HFF-Myc (cell line): Measurements from ENCODE around the gene ABR.
"Not testable (repeated sequence)": the region's sequence is repeated elsewhere in the genome, so short reads cannot be mapped to it uniquely, and the experiment has no call there.

Experiments used
- DNase-seq: peaks from one replicate; pipeline ENCODE4 v3.0.0-alpha.2; 2011; ENCODE audit warnings: low read depth; ENCODE audit errors: extremely low read depth
- H3K4me3 ChIP-seq: replicated peaks from 2 replicates; pipeline ENCODE4 v1.5.1; 2011; ENCODE audit warnings: low read depth, mild to moderate bottlenecking, control low read depth, low read length
- TF ChIP-seq, protein P1 (sequence below): IDR thresholded peaks from 2 replicates; pipeline ENCODE4 v1.5.1; 2012; ENCODE audit warnings: mild to moderate bottlenecking, low read depth, low read length, control low read depth; ENCODE audit errors: missing control alignments

Gene ABR

DNA sequence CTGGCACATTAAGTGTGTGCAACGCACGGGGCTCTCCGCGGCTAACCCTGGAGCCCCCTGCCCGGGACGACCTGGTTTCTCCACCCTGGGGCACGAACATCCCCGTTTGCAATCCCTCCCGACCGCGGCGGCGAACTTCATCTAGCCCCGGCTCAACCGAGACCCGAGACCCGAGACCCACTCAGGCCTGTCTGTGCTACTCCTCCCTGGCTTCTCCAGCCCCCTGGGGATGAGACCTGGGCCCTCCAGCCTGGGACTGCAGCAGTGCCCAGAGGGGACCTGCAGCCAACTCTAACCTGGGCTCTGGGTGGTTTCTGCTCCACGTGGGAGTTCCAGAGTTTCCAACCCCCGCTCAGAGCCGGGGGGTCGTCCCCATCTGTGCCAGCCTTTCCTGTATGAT, 109.4 kb downstream of the ABR start:
- TF ChIP-seq, protein P1, sequence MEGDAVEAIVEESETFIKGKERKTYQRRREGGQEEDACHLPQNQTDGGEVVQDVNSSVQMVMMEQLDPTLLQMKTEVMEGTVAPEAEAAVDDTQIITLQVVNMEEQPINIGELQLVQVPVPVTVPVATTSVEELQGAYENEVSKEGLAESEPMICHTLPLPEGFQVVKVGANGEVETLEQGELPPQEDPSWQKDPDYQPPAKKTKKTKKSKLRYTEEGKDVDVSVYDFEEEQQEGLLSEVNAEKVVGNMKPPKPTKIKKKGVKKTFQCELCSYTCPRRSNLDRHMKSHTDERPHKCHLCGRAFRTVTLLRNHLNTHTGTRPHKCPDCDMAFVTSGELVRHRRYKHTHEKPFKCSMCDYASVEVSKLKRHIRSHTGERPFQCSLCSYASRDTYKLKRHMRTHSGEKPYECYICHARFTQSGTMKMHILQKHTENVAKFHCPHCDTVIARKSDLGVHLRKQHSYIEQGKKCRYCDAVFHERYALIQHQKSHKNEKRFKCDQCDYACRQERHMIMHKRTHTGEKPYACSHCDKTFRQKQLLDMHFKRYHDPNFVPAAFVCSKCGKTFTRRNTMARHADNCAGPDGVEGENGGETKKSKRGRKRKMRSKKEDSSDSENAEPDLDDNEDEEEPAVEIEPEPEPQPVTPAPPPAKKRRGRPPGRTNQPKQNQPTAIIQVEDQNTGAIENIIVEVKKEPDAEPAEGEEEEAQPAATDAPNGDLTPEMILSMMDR = no peak
- no peak for DNase-seq
- H3K4me3 ChIP-seq = no peak overlapping the region

GRCh38 chr17:1069847-1070246, 109.9 kb downstream of the ABR start:
- TF ChIP-seq, protein P1 = no peak
- H3K4me3 ChIP-seq = no peak overlapping the region
- no peak for DNase-seq

GRCh38 chr17:1068356-1068755, 111.4 kb downstream of the ABR start:
- H3K4me3 ChIP-seq = no peak overlapping the region
- TF ChIP-seq, protein P1 = no peak
- DNase-seq = no peak

- H3K4me3 ChIP-seq = no peak overlapping the region
- TF ChIP-seq, protein P1 = no peak
- DNase-seq = no peak
Observed at GRCh38 chr17:1067282-1067956, 112.4 kb downstream of the ABR start.

DNA sequence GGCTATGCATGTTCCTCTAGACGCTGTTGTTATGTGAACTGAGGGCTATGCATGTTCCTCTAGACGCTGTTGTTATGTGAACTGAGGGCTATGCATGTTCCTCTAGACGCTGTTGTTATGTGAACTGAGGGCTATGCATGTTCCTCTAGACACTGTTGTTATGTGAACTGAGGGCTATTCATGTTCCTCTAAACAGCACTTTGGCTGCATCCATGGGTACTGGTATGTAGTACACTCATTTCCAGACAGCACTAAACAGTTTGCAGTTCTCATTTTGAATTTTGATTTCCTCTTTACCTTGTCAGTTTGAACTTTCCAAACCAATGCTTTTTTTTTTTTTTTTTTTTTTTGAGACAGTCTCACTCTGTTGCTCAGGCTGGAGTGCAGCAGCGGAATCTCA, 114.4 kb downstream of the ABR start:
- H3K4me3 ChIP-seq, DNase-seq: not testable (repeated sequence)

DNA sequence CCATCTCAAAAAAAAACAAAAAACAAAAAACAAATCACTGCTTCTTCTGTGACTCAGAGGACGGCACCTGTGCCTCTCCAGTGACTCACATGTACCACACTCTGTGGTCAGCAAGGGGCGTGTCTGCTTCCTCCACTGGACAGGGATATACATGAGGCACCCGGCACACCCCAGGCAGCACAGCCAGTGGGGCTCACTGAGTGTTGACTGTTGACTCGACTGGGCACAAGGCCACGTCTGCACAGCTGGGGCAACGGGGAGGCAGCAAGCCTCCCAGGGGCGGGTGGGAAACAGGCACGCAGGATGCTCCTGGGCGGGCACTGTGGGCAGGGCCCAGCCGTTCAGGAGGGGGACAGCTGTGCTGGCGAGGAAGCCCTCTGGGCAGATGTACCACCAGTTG, 118.8 kb downstream of the ABR start:
- peak; percentile 96 for DNase-seq
- no peak overlapping the region for H3K4me3 ChIP-seq
- TF ChIP-seq, protein P1 = no peak

GRCh38 chr17:1059131-1059795, 120.5 kb downstream of the ABR start:
- TF ChIP-seq, protein P1 = no peak
- no peak for DNase-seq
- H3K4me3 ChIP-seq = no peak overlapping the region
